ENCODE data around the gene MZB1. TPM values are rescaled to one million over a fixed set of nuclear protein-coding genes. Genes with fewer than 3 reads are reported as not detected.

Gene MZB1
- total and polyA plus RNA-seq, 2 of the 13 experiments (the other 11 are each of a cell fraction or from before 2014, with no cell fraction given) = 0.31 to 0.40 TPM

DNA sequence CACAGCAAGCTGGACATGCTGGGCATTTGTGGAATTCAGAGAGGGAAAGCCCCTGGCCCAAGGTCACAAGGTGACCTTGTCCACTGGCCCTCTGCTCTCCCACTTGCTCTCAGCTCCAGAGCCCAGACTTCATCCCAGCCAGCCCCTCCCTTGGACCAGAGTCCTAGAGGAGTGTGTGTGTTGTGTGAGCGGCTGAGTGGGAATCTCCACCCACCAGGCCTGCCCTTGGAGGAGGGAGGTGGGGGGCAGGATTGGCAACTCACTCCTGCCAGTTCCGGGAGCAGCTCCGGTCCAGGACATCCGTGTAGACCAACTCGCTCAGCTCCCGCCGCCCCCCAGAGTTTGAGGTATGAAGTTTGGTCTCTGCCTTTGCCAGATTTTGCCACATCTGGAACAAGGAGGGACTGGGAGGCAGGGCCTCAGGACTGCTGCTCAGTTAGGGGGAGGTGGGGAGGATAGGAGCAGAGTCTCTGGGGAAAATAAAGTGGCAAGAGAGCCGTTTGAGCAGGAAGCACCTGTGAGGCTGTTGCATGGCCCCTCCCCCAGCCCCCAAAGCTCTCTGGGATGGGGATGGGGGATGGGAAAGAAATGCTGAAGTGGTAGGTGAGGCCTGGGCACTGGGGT is 1.4 kb downstream of the MZB1 start (continued):
- TF ChIP-seq ZNF788 (CRISPR knock-in tag; IDR thresholded peaks at IDR 0.05; ENCODE audit: borderline replicate concordance) (peak; percentile 78; the same call in 1 of the 2 replicates), ZNF770 (CRISPR knock-in tag; IDR thresholded peaks at IDR 0.05) (no peak), ELF4 (CRISPR knock-in tag; IDR thresholded peaks at IDR 0.05; ENCODE audit: borderline replicate concordance) (no peak), MAFF (IDR thresholded peaks at IDR 0.05; ENCODE audit: low read depth, low read length) (no peak), NR1H2 (CRISPR knock-in tag; IDR thresholded peaks at IDR 0.05; ENCODE audit: borderline replicate concordance, low read depth) (no peak), RNF2 (conservative IDR thresholded peaks at IDR 0.05; ENCODE audit: low read depth) (no peak), PBX3 (CRISPR knock-in tag; IDR thresholded peaks at IDR 0.05; ENCODE audit: borderline replicate concordance) (no peak), ZNF230 (CRISPR knock-in tag; IDR thresholded peaks at IDR 0.05) (no peak), EEA1 (CRISPR knock-in tag; IDR thresholded peaks at IDR 0.05; ENCODE audit: borderline replicate concordance) (no peak), NR3C1 (CRISPR knock-in tag; IDR thresholded peaks at IDR 0.05) (no peak), ZBTB7B (CRISPR knock-in tag; IDR thresholded peaks at IDR 0.05) (no peak), AGO2 (optimal IDR thresholded peaks at IDR 0.05; ENCODE audit: low read depth, low read length) (no peak), E2F1 (CRISPR knock-in tag; IDR thresholded peaks at IDR 0.05) (no peak), PHF20 (CRISPR knock-in tag; IDR thresholded peaks at IDR 0.05) (no peak), ZFP41 (CRISPR knock-in tag; IDR thresholded peaks at IDR 0.05; ENCODE audit: borderline replicate concordance) (no peak), KLF16 (CRISPR knock-in tag; IDR thresholded peaks at IDR 0.05) (no peak), TGIF2 (CRISPR knock-in tag; IDR thresholded peaks at IDR 0.05) (no peak), CHCHD3 (CRISPR knock-in tag; IDR thresholded peaks at IDR 0.05) (no peak)
- TF ChIP-seq, protein P1, sequence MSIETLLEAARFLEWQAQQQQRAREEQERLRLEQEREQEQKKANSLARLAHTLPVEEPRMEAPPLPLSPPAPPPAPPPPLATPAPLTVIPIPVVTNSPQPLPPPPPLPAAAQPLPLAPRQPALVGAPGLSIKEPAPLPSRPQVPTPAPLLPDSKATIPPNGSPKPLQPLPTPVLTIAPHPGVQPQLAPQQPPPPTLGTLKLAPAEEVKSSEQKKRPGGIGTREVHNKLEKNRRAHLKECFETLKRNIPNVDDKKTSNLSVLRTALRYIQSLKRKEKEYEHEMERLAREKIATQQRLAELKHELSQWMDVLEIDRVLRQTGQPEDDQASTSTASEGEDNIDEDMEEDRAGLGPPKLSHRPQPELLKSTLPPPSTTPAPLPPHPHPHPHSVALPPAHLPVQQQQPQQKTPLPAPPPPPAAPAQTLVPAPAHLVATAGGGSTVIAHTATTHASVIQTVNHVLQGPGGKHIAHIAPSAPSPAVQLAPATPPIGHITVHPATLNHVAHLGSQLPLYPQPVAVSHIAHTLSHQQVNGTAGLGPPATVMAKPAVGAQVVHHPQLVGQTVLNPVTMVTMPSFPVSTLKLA (IDR thresholded peaks at IDR 0.05) = no peak
- TF ChIP-seq, protein P2, sequence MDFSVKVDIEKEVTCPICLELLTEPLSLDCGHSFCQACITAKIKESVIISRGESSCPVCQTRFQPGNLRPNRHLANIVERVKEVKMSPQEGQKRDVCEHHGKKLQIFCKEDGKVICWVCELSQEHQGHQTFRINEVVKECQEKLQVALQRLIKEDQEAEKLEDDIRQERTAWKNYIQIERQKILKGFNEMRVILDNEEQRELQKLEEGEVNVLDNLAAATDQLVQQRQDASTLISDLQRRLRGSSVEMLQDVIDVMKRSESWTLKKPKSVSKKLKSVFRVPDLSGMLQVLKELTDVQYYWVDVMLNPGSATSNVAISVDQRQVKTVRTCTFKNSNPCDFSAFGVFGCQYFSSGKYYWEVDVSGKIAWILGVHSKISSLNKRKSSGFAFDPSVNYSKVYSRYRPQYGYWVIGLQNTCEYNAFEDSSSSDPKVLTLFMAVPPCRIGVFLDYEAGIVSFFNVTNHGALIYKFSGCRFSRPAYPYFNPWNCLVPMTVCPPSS (IDR thresholded peaks at IDR 0.05) = no peak
- TF ChIP-seq, protein P3, sequence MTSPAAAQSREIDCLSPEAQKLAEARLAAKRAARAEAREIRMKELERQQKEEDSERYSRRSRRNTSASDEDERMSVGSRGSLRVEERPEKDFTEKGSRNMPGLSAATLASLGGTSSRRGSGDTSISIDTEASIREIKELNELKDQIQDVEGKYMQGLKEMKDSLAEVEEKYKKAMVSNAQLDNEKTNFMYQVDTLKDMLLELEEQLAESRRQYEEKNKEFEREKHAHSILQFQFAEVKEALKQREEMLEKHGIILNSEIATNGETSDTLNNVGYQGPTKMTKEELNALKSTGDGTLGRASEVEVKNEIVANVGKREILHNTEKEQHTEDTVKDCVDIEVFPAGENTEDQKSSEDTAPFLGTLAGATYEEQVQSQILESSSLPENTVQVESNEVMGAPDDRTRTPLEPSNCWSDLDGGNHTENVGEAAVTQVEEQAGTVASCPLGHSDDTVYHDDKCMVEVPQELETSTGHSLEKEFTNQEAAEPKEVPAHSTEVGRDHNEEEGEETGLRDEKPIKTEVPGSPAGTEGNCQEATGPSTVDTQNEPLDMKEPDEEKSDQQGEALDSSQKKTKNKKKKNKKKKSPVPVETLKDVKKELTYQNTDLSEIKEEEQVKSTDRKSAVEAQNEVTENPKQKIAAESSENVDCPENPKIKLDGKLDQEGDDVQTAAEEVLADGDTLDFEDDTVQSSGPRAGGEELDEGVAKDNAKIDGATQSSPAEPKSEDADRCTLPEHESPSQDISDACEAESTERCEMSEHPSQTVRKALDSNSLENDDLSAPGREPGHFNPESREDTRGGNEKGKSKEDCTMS (CRISPR knock-in tag; conservative IDR thresholded peaks at IDR 0.05) = no peak
